K562 (cell line): ENCODE measurements around the gene ASMT. TPM values are rescaled to one million over a fixed set of nuclear protein-coding genes. Genes with fewer than 3 reads are reported as not detected.

Source experiments
- ATAC-seq: fragments of 200-7000 bp; cut with Tn5 transposase; 3 replicates; pipeline ENCODE4 v1.9.1; 2020; ENCODE audit warnings: moderate library complexity
- BruUV-seq: library from RNA; stranded (reverse); fragments of 400-500 nt; replicated peaks from 2 replicates; lab custom pipeline; 2021; lab: Mats Ljungman, UMichigan
- CTCF ChIA-PET: fragments of 300-600 bp; formaldehyde crosslinking; extraction: SDS; loops from one replicate; lab custom pipeline; 2021; ENCODE audit warnings: low intra/inter-chr PET ratio; lab: Yijun Ruan, JAX
- POLR2A ChIA-PET: fragments of 300-600, 350-650 bp; sonication (Branson Sonifier 250); formaldehyde crosslinking; extraction: SDS; loops from one replicate; lab custom pipeline; 2021; ENCODE audit warnings: antibody characterized with exemption, inconsistent platforms; lab: Yijun Ruan, JAX
- DNase-seq, 4 experiments: peaks; one replicate each; pipeline versions ENCODE4 v3.0.0 to v3.0.0-alpha.2; 2011 to 2018; ENCODE audit warnings: low spot score in 3 of 4, mixed read lengths in 3 of 4; ENCODE audit errors: extremely low read depth in 1 of 4
- FAIRE-seq: peaks from 2 replicates; lab custom pipeline; 2011; peaks lifted over from hg19 to GRCh38; lab: Jason Lieb, UNC
- H2AFZ ChIP-seq: 2 replicates; pipeline ENCODE4 v1.6.0; 2011; ENCODE audit warnings: low read depth, low read length, control low read depth, inconsistent platforms
- H3K27ac ChIP-seq: fragments of 200-600 bp; 3 replicates; pipeline ENCODE4 v1.8.0; 2011; ENCODE audit warnings: low read depth, mild to moderate bottlenecking, control low read depth, inconsistent platforms, low read length, moderate library complexity, mixed read lengths; ENCODE audit errors: extremely low read depth
- H3K27me3 ChIP-seq, 2 experiments: fragments of 300-600 bp in 1 of 2; 2 replicates in 1 of 2; 3 replicates in 1 of 2; pipeline versions ENCODE4 v1.6.0 to v1.8.0; 2011; ENCODE audit warnings: inconsistent platforms in 2 of 2, low read length in 2 of 2, mild to moderate bottlenecking in 1 of 2, mixed read lengths in 1 of 2, moderate library complexity in 1 of 2; ENCODE audit not compliant: control insufficient read depth in 2 of 2, insufficient read depth in 2 of 2
- H3K36me3 ChIP-seq: fragments of 300-600 bp; 3 replicates; pipeline ENCODE4 v1.8.0; 2011; ENCODE audit warnings: mild to moderate bottlenecking, low read length, inconsistent platforms; ENCODE audit not compliant: control insufficient read depth, insufficient read depth
- H3K4me1 ChIP-seq, 2 experiments: fragments of 200-600 bp in 1 of 2; replicated peaks in 1 of 2; 2 replicates in 1 of 2; 3 replicates in 1 of 2; pipeline versions ENCODE4 v1.5.1 to v1.8.0; 2011; ENCODE audit warnings: inconsistent platforms in 2 of 2, low read length in 2 of 2, mild to moderate bottlenecking in 1 of 2, mixed read lengths in 1 of 2, moderate library complexity in 1 of 2; ENCODE audit not compliant: control insufficient read depth in 2 of 2, insufficient read depth in 2 of 2
- H3K4me2 ChIP-seq: 2 replicates; pipeline ENCODE4 v1.6.1; 2011; ENCODE audit warnings: low read length, control low read depth, inconsistent platforms, mixed read lengths; ENCODE audit not compliant: insufficient read depth
- H3K4me3 ChIP-seq: fragments of 200-600 bp; sonication (generic), shearing (Covaris generic); 2 replicates; pipeline ENCODE4 v1.5.1; 2016; ENCODE audit warnings: control low read depth, inconsistent platforms
- H3K79me2 ChIP-seq: fragments of 200-600 bp; 3 replicates; pipeline ENCODE4 v1.8.0; 2011; ENCODE audit warnings: low read length, inconsistent platforms; ENCODE audit not compliant: control insufficient read depth, insufficient read depth
- H3K9ac ChIP-seq, 2 experiments: 2 replicates each; pipeline versions ENCODE4 v1.6.0 to v1.6.1; 2011; ENCODE audit warnings: low read depth in 2 of 2, low read length in 2 of 2, control low read depth in 1 of 2, inconsistent platforms in 1 of 2, mild to moderate bottlenecking in 1 of 2, mixed read lengths in 1 of 2; ENCODE audit not compliant: insufficient read depth in 1 of 2
- H3K9me1 ChIP-seq: one replicate; pipeline ENCODE4 v1.6.0; 2011; ENCODE audit warnings: inconsistent platforms, mild to moderate bottlenecking, low read length, moderate library complexity; ENCODE audit not compliant: control insufficient read depth, insufficient read depth
- H3K9me3 ChIP-seq: replicated peaks from 2 replicates; pipeline ENCODE4 v1.5.1; 2011; ENCODE audit warnings: low read depth, low read length, inconsistent platforms; ENCODE audit not compliant: control insufficient read depth, insufficient read depth
- H4K20me1 ChIP-seq: replicated peaks from 2 replicates; pipeline ENCODE4 v1.6.1; 2011; ENCODE audit warnings: low read length, inconsistent platforms, mixed read lengths; ENCODE audit not compliant: control insufficient read depth, insufficient read depth
- CTCF ChIP-seq, 3 experiments: IDR thresholded peaks in 2 of 3; conservative IDR thresholded peaks in 1 of 3; 2 replicates each; pipeline ENCODE4 v1.5.1; 2011 to 2012; ENCODE audit warnings: low read length in 3 of 3, mild to moderate bottlenecking in 3 of 3, control low read depth in 2 of 3, improper control_type of control experiment in 1 of 3, inconsistent platforms in 1 of 3, low read depth in 1 of 3, mixed read lengths in 1 of 3, moderate library complexity in 1 of 3; ENCODE audit not compliant: insufficient read depth in 2 of 3
- DACH1 ChIP-seq: fragments of 450-650 bp; IDR thresholded peaks from 2 replicates; pipeline ENCODE4 v1.6.1; 2018; ENCODE audit not compliant: partially characterized antibody
- HNRNPUL1 ChIP-seq: fragments of 200-400 bp; formaldehyde crosslinking; IDR thresholded peaks from 2 replicates; pipeline ENCODE4 v1.6.1; 2017; ENCODE audit warnings: low read length
- ILK ChIP-seq: fragments of 450-650 bp; IDR thresholded peaks from 2 replicates; pipeline ENCODE4 v1.6.1; 2016; ENCODE audit warnings: missing genetic modification characterization, low read depth, mild to moderate bottlenecking, missing compliant biosample characterization, moderate library complexity, borderline replicate concordance
- SMC3 ChIP-seq: conservative IDR thresholded peaks from 2 replicates; pipeline ENCODE4 v1.6.1; 2011; ENCODE audit warnings: low read depth, low read length, improper control_type of control experiment; ENCODE audit not compliant: insufficient read depth
- ZNF212 ChIP-seq: fragments of 450-650 bp; formaldehyde crosslinking; IDR thresholded peaks from 2 replicates; pipeline ENCODE4 v1.4.0; 2020; ENCODE audit warnings: mild to moderate bottlenecking
- ZNF324 ChIP-seq: fragments of 250-450 bp; sonication (Bioruptor Pico); IDR thresholded peaks from 2 replicates; pipeline ENCODE4 v1.4.0; 2020; ENCODE audit warnings: mild to moderate bottlenecking
- ZNF444 ChIP-seq: fragments of 250-450 bp; sonication (Bioruptor Pico); IDR thresholded peaks from 2 replicates; pipeline ENCODE4 v1.4.0; 2020; ENCODE audit warnings: mild to moderate bottlenecking, moderate library complexity
- WGBS: fragments of 100-300 bp; shearing (Covaris generic); methylation state at CpG from one replicate; pipeline ENCODE4 v1.1.6; 2016; ENCODE audit warnings: low coverage, mixed read lengths; ENCODE audit not compliant: insufficient coverage; ENCODE audit errors: missing lambda C conversion rate; 5-methylcytosine and 5-hydroxymethylcytosine counted together
- in situ Hi-C: fragments of 300-500 bp; cut with MboI; formaldehyde crosslinking; loops from 4 replicates; pipeline ENCODE4 v1.15.0; 2018; ENCODE audit warnings: inconsistent platforms, mixed read lengths
- intact Hi-C: fragments of 100-400 bp; cut with micrococcal nuclease; formaldehyde crosslinking; loops from 2 replicates; pipeline ENCODE4 v1.14.2; 2022
- polyA plus RNA-seq, 8 experiments: library from polyadenylated mRNA; depleted of rRNA in 4 of 8; stranded (reverse) in 5 of 8; unstranded in 3 of 8; fragments of >200 nt; fragmentation: Nextera tagmentation in 2 of 8; fragmentation: Illumina TruSeq in 1 of 8; extraction: Ambion mirVana in 2 of 8; extraction: Trizol in 1 of 8; gene quantifications; 2 replicates each; pipeline versions ENCODE4 v1.2.1 to v1.2.3, GENCODE V29; 2011 to 2014; ENCODE audit warnings: inconsistent platforms in 1 of 8, missing spikeins in 1 of 8
- total RNA-seq, 7 experiments: library from RNA; depleted of rRNA in 6 of 7; stranded (reverse); fragments of >200 nt in 6 of 7; fragmentation: Illumina TruSeq in 2 of 7; extraction: Trizol in 2 of 7; gene quantifications; 2 replicates each; pipeline versions ENCODE4 v1.2.1 to v1.2.3, GENCODE V29; 2011 to 2021; ENCODE audit warnings: low replicate concordance in 1 of 7
- TF ChIP-seq, protein P1 (sequence below): sonication (generic); formaldehyde crosslinking; IDR thresholded peaks from 2 replicates; pipeline ENCODE4 v1.8.1; 2023; ENCODE audit warnings: missing genetic modification reagents, mild to moderate bottlenecking, borderline replicate concordance

The ASMT gene
- total and polyA plus RNA-seq, 9 of the 15 experiments (the other 6 are each of a cell fraction or from before 2014, with no cell fraction given) = 0.06 TPM; not detected in 8

- no peak overlapping the region for H3K4me3 ChIP-seq
- intact Hi-C loops = no loop called here
- ATAC-seq = no peak
Measured at GRCh38 chrX:1578511-1579173, 36.2 kb upstream of the ASMT start.

DNA sequence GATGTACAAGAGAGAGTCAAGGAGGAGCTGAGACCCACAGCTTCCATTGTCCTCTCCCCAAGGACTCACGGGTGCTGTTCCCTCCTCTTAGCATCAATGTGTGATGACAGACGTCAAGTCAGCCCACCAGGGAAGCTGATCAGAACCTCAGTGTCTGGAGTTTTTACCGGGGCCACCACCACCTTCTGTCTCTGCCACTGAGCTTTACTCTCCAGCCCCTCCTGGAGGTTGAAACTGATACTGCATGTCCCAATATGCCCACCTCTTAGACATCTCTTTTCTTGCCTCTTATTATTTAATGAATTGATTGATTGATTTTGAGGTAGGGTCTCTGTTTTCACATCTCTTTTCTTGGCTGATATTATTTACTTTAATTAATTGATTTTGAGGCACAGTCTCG is 33.7 kb upstream of the ASMT start:
- H3K36me3 ChIP-seq = no peaks in the 10 kb centered on the region
- ATAC-seq (peak; percentile 86), FAIRE-seq (peak; percentile 73), DNase-seq (peak; percentile 68 to 75 (median 70))
- H3K27ac ChIP-seq = no peak overlapping the region
- H3K4me2 ChIP-seq = no peak overlapping the region
- no peaks in the 10 kb centered on the region for H3K9me3 ChIP-seq
- no peaks in the 10 kb centered on the region for H4K20me1 ChIP-seq
- WGBS = 0% methylated on average over 4 of the region's 4 CpGs
- no peaks in the 10 kb centered on the region for H3K27me3 ChIP-seq
- H3K4me1 ChIP-seq = no peaks in the 10 kb centered on the region; a peak in 1 of 5 replicates
- in situ Hi-C loops (no loop called here), intact Hi-C loops (loop anchor here (1.0 kb wide), 1 partner anchor 127 kb away; no protein-coding TSS in a partner anchor)
- ChIA-PET POLR2A (no interaction called here), CTCF (no interaction called here)
- H3K9ac ChIP-seq = no peak overlapping the region
- no peak overlapping the region for H3K4me3 ChIP-seq
- no peaks in the 10 kb centered on the region for H3K79me2 ChIP-seq
- H3K9me1 ChIP-seq = no peaks in the 10 kb centered on the region
- BruUV-seq = no TSS peak
- no peak overlapping the region for H2AFZ ChIP-seq
- TF ChIP-seq HNRNPUL1 (no peak), ZNF444 (no peak), DACH1 (peak; percentile 1), CTCF (IDR thresholded peaks at IDR 0.05 in 2 of 3, conservative IDR thresholded peaks at IDR 0.05 in 1 of 3; ENCODE audit: insufficient read depth in 2 of 3, low read depth in 1 of 3, low read length in 3 of 3) (peak; percentile 59 to 74 (median 71)), SMC3 (peak; percentile 59), ILK (tag) (no peak)
- TF ChIP-seq, protein P1, sequence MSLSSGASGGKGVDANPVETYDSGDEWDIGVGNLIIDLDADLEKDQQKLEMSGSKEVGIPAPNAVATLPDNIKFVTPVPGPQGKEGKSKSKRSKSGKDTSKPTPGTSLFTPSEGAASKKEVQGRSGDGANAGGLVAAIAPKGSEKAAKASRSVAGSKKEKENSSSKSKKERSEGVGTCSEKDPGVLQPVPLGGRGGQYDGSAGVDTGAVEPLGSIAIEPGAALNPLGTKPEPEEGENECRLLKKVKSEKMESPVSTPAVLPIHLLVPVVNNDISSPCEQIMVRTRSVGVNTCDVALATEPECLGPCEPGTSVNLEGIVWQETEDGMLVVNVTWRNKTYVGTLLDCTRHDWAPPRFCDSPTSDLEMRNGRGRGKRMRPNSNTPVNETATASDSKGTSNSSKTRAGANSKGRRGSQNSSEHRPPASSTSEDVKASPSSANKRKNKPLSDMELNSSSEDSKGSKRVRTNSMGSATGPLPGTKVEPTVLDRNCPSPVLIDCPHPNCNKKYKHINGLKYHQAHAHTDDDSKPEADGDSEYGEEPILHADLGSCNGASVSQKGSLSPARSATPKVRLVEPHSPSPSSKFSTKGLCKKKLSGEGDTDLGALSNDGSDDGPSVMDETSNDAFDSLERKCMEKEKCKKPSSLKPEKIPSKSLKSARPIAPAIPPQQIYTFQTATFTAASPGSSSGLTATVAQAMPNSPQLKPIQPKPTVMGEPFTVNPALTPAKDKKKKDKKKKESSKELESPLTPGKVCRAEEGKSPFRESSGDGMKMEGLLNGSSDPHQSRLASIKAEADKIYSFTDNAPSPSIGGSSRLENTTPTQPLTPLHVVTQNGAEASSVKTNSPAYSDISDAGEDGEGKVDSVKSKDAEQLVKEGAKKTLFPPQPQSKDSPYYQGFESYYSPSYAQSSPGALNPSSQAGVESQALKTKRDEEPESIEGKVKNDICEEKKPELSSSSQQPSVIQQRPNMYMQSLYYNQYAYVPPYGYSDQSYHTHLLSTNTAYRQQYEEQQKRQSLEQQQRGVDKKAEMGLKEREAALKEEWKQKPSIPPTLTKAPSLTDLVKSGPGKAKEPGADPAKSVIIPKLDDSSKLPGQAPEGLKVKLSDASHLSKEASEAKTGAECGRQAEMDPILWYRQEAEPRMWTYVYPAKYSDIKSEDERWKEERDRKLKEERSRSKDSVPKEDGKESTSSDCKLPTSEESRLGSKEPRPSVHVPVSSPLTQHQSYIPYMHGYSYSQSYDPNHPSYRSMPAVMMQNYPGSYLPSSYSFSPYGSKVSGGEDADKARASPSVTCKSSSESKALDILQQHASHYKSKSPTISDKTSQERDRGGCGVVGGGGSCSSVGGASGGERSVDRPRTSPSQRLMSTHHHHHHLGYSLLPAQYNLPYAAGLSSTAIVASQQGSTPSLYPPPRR = no peak

More at GRCh38 chrX:1578511-1579173, 36.2 kb upstream of the ASMT start:
- ChIA-PET POLR2A (no interaction called here), CTCF (no interaction called here)
- Histone ChIP-seq H3K79me2 (no peaks in the 10 kb centered on the region), H3K4me2 (no peak overlapping the region), H3K27ac (no peak overlapping the region), H3K9ac (no peak overlapping the region), H4K20me1 (no peaks in the 10 kb centered on the region), H3K9me1 (no peaks in the 10 kb centered on the region), H2AFZ (no peak overlapping the region), H3K36me3 (no peaks in the 10 kb centered on the region), H3K4me1 (no peaks in the 10 kb centered on the region; a peak in 1 of 5 replicates), H3K9me3 (no peaks in the 10 kb centered on the region), H3K27me3 (no peaks in the 10 kb centered on the region)
- no TSS peak for BruUV-seq
- in situ Hi-C loops = loop anchor here (10.0 kb wide), 1 partner anchor 114 kb away; no protein-coding TSS in a partner anchor
- 0% methylated on average over 6 of the region's 6 CpGs for WGBS
- FAIRE-seq (no peak), DNase-seq (no peak)
- no peak for TF ChIP-seq ZNF212
- TF ChIP-seq ZNF324 (CRISPR knock-in tag) = no peak
